ENCODE data around the gene AVP.
"Not testable (repeated sequence)": the region's sequence is repeated elsewhere in the genome, so short reads cannot be mapped to it uniquely, and the experiment has no call there.

The AVP gene

DNA sequence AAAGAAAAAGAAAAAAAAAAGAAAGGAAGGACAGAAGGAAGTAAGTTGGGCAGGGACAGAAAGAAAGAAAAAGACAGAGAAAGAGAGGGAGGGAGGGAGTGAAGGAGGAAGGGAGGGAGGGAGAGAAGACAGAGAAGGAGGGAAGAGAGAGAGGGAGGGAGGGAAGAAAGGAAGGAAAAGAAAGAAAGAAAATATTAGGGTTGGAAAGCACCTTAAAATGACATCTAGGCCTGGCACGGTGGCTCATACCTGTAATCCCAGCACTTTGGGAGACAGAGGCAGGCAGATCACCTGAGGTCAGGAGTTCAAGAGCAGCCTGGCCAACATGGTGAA lies 42.0 kb upstream of the AVP start:
- in situ Hi-C loops (cut with MboI; ENCODE audit: low sequenced_read_pairs, unreplicated experiment) = no loop called here
- TF ChIP-seq, protein P1, sequence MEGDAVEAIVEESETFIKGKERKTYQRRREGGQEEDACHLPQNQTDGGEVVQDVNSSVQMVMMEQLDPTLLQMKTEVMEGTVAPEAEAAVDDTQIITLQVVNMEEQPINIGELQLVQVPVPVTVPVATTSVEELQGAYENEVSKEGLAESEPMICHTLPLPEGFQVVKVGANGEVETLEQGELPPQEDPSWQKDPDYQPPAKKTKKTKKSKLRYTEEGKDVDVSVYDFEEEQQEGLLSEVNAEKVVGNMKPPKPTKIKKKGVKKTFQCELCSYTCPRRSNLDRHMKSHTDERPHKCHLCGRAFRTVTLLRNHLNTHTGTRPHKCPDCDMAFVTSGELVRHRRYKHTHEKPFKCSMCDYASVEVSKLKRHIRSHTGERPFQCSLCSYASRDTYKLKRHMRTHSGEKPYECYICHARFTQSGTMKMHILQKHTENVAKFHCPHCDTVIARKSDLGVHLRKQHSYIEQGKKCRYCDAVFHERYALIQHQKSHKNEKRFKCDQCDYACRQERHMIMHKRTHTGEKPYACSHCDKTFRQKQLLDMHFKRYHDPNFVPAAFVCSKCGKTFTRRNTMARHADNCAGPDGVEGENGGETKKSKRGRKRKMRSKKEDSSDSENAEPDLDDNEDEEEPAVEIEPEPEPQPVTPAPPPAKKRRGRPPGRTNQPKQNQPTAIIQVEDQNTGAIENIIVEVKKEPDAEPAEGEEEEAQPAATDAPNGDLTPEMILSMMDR (IDR thresholded peaks at IDR 0.05; ENCODE audit: borderline replicate concordance, control extremely low read depth, extremely low read depth, insufficient read depth, missing control alignments) = no peak
- DNase-seq (ENCODE audit: low spot score) = no peak

DNA sequence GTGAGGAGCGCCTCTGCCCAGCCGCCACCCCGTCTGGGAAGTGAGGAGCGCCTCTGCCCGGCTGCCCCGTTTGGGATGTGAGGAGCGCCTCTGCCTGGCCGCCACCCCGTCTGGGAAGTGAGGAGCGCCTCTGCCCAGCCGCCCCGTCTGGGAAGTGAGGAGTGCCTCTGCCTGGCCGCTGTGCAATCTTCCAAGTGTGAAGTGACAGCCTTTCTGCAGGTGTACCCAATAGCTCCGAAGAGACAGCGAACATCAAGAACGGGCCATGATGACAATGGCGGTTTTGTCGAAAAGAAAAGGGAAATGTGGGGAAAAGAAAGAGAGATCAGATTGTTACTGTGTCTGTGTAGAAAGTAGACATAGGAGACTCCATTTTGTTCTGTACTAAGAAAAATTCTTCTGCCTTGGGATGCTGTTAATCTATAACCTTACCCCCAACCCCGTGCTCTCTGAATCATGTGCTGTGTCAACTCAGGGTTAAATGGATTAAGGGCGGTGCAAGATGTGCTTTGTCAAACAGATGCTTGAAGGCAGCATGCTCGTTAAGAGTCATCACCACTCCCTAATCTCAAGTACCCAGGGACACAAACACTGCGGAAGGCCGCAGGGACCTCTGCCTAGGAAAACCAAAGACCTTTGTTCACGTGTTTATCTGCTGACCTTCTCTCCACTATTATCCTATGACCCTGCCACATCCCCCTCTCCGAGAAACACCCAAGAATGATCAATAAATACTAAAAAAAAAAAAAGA lies 41.4 kb upstream of the AVP start:
- DNase-seq (ENCODE audit: low spot score); in situ Hi-C loops (cut with MboI; ENCODE audit: low sequenced_read_pairs, unreplicated experiment): not testable (repeated sequence)

DNA sequence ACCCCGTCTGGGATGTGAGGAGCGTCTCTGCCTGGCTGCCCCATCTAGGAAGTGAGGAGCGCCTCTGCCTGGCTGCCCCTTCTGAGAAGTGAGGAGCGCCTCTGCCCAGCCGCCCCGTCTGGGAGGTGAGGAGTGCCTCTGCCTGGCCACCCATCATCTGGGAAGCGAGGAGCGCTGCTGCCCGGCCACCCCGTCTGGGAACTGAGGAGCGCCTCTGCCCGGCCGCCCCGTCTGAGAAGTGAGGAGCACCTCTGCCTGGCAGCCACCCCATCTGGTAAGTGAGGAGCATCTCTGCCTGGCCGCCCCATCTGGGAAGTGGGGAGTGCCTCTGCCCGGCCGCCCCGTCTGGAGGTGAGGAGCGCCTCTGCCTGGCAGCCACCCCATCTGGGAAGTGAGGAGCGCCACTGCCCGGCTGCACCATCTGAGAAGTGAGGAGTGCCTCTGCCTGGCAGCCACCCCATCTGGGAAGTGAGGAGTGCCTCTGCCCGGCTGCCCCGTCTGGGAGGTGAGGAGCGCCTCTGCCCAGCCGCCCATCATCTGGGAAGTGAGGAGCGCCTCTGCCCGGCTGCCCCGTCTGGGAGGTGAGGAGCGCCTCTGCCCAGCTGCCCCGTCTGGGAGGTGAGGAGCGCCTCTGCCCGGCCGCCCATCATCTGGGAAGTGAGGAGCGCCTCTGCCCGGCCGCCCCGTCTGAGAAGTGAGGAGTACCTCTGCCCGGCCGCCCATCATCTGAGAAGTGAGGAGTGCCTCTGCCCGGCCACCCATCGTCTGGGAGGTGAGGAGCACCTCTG lies 40.4 kb upstream of the AVP start:
- DNase-seq (ENCODE audit: low spot score); in situ Hi-C loops (cut with MboI; ENCODE audit: low sequenced_read_pairs, unreplicated experiment): not testable (repeated sequence)

DNA sequence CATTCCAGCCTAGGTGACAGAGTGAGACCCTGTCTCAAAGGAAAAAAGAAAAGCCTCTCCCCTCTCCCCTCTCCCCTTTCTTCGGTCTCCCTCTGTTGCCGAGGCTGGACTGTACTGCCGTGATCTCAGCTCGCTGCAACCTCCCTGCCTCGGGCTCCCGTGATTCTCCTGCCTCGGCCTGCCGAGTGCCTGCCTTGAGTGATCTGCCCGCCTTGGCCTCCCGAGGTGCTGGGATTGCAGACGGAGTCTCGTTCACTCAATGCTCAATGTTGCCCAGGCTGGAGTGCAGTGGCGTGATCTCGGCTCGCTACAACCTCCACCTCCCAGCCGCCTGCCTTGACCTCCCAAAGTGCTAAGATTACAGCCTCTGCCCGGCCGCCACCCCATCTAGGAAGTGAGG lies 39.6 kb upstream of the AVP start:
- in situ Hi-C loops (cut with MboI; ENCODE audit: low sequenced_read_pairs, unreplicated experiment); DNase-seq (ENCODE audit: low spot score): not testable (repeated sequence)

DNA sequence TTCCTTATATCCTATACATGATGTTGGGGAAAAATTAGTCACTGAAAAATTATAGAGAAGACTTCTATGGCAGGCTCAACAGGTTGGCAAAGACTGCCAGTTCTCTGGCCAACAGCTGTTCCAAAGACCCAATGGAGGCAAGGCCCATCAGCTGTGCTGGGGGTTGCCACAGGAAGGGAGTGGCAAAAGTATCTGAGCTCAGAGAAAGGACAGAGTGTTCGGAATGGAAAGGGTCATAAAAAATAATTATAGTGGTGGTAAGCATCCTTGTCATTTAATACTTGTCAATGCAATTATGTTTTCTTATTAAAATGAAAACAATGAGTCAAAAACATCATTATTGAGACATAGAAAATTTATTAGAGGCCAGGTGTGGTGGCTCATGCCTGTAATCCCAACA lies 39.0 kb upstream of the AVP start:
- DNase-seq (ENCODE audit: low spot score) = no peak
- TF ChIP-seq, protein P1 (IDR thresholded peaks at IDR 0.05; ENCODE audit: borderline replicate concordance, control extremely low read depth, extremely low read depth, insufficient read depth, missing control alignments) = no peak
- in situ Hi-C loops (cut with MboI; ENCODE audit: low sequenced_read_pairs, unreplicated experiment) = no loop called here

DNA sequence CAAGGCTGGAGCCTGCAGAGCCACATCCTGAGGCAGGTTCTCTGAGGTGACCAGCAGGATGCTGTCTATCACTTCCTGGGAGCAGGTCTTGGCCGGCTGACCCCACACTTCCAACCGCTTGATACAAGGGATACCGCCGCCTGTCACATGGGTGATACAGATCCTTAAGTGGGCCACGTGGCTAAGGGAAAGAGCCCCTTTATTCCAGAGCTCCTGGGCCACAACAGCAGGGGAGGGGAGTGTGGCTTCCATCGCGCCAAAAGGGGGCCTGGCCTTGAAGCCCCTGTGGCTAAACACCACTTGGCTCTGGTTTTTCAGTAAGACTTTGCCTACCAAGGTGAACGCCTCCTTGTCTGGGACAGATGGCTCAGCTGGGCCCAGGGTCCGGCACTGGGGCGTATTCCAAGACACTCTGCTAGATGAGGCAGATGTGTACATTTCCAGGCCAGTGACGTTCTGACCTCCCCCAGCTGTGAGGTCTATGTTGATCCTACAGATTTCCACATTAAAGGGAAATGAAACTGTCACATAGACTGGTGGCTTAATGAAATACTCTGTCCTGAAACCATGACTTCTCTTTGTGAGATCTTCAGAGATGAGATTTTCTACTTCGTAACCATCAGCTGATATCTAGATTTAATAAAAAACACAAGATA lies 37.6 kb upstream of the AVP start:
- no peak for DNase-seq (ENCODE audit: low spot score)
- TF ChIP-seq, protein P1 (IDR thresholded peaks at IDR 0.05; ENCODE audit: borderline replicate concordance, control extremely low read depth, extremely low read depth, insufficient read depth, missing control alignments) = no peak
- in situ Hi-C loops (cut with MboI; ENCODE audit: low sequenced_read_pairs, unreplicated experiment) = no loop called here

DNA sequence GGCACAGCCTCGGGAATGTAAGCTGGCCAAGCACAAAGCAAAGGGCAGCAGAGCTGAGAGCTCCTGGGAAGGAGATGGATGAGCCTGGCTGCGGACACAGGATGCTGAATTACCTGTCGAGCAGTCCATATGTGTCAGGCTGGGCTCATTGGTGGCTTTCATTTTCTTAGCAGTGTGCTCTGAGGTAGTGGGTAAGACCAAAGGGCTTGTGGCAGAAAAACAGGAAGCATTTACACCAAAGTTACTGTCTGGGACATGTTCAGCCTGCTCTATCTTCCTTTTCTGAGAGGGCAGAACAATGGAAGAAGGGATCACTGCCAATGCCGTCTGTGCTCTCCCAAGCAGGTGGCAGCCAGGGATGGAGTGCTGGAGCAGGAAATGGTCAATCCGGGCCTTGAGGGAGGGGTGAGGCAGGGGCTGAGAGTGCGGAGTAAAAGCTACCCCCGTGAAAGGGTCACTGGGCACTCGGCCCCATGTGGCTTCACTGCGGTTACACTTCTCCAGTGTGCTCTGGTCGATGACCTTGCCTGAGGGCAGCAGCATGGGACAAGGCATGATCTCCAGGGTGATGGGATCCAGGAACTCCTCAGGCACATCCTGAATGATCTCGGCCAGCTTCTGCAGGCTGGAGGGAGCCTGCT lies 36.9 kb upstream of the AVP start:
- no peak for DNase-seq (ENCODE audit: low spot score)
- TF ChIP-seq, protein P1 (IDR thresholded peaks at IDR 0.05; ENCODE audit: borderline replicate concordance, control extremely low read depth, extremely low read depth, insufficient read depth, missing control alignments) = no peak
- in situ Hi-C loops (cut with MboI; ENCODE audit: low sequenced_read_pairs, unreplicated experiment) = no loop called here

DNA sequence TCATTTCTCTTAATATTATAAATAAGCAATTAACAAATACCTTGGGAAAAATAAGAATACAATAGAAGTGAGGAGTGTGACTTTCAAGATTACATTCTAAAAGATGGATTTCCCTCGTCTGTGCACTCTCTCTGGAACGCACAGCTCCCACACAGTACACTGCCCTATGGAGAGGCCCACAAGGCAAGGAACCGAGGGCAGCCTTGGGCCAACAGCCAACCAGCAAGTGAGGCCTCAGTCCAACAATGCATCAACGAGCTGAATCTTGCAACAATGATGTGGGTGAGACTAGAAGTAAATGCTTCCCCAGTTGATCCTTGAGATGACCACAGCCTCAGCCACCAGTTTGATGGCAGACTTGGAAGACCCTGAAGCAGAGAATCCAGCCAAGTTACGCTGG lies 34.5 kb upstream of the AVP start:
- in situ Hi-C loops (cut with MboI; ENCODE audit: low sequenced_read_pairs, unreplicated experiment) = no loop called here
- DNase-seq (ENCODE audit: low spot score) = no peak
- TF ChIP-seq, protein P1 (IDR thresholded peaks at IDR 0.05; ENCODE audit: borderline replicate concordance, control extremely low read depth, extremely low read depth, insufficient read depth, missing control alignments) = no peak
